NCI-H1436 treated with DMSO at 0.1 percent for 48 hours (cell line): Measurements from ENCODE around the gene MAN2C1.
"Not testable (repeated sequence)": the region's sequence is repeated elsewhere in the genome, so short reads cannot be mapped to it uniquely, and the experiment has no call there.

Experiments
- DNase-seq: peaks from one replicate; lab custom pipeline; 2025; lab: John Stamatoyannopoulos, UW

Gene MAN2C1

GRCh38 chr15:75342221-75342620 is 26.2 kb downstream of the MAN2C1 start:
- no peak for DNase-seq

GRCh38 chr15:75339531-75340240 is 28.7 kb downstream of the MAN2C1 start:
- no peak for DNase-seq

DNA sequence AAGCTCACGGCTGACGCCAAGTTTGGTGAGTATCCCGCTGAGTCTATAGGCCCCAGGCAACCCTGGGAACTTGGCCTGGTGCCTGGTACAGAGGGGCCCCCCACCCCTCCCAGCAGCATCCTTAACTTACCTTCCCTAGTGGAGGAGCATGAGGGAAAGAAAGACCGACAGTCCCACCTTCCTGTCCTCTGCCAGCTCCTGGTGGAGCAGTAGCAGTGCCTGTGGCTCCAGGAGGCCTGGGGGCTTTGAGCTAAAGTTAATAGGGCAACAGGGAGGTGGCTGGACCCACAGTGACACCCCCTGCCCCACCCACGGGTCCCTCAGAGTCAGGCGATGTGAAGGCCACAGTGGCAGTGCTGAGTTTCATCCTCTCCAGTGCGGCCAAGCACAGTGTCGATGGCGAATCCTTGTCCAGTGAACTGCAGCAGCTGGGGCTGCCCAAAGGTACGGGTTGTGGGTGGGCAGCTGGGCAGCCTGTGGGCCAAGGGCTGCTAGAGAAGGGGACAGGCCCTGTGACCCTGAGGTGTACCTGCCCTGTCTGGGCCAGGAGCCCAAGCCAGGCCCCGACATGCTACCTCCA is 29.7 kb downstream of the MAN2C1 start:
- no peak for DNase-seq

DNA sequence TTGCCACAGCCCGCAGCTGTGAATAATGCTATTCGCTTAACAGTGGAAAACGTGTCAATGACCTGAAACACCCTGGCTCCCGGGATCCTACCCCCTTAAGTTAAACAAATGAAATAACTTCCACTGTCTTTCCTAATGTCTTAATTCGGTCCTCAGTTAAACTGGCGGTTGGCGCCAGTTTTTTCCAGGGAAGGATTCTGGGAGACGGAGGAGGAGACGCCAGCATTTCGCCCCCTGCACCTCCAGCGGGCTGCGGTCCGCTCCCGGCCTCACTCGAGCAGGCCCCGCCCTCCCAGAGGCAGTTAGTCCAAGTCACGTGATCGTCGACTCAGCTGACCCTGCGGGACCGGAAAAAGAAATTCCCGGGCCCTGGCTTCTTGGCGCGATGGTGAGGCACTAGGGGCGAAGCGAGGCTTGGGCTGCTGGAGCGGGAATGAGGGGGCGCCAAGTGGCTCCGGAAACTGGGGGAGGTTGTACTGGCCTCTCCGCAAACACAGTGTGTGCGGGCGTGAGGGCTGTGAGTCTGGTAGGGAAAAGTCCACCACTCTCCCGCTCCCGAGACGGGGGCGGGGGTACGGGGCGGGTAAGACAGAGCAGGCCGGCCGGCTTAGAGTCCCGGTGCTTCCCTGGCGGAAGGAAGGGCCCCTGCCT is 32.6 kb downstream of the MAN2C1 start, which contains the start of gene COMMD4:
COMMD4 (plus strand) TSS at position 359 of the 651 bp plus-strand sequence; CDS start at position 386, 27 bp downstream.
- no peak for DNase-seq

- DNase-seq: no peak
These were observed 33.1 kb downstream of the MAN2C1 start for GRCh38 chr15:75335313-75335704.

- not testable (repeated sequence) for DNase-seq
These were observed 34.6 kb downstream of the MAN2C1 start for GRCh38 chr15:75333654-75334419.

DNA sequence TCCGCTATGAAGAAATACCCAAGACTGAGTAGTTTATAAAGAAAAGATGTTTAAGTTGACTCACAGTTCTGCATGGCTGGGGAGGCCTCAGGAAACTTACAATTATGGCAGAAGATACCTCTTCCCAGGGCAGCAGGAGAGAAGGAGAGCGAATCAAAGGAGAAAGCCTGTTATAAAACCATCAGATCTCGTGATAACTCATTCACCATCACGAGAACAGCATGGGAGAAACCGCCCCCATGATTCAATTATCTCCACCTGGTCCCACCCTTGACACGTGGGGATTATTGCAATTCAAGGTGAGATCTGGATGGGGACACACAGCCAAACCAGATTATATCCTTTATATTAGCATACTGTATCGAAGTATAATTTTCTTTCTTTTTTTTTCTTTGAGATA is 36.3 kb downstream of the MAN2C1 start:
- DNase-seq: not testable (repeated sequence)

GRCh38 chr15:75329571-75329970 is 38.8 kb downstream of the MAN2C1 start:
- no peak for DNase-seq

GRCh38 chr15:75328493-75329314 is 39.7 kb downstream of the MAN2C1 start:
- DNase-seq: no peak

GRCh38 chr15:75327491-75327890 is 40.9 kb downstream of the MAN2C1 start:
- DNase-seq: no peak

- DNase-seq: no peak
These were observed 41.4 kb downstream of the MAN2C1 start for GRCh38 chr15:75327005-75327404.

- DNase-seq: no peak
These were observed 42.5 kb downstream of the MAN2C1 start for GRCh38 chr15:75325922-75326321.

DNA sequence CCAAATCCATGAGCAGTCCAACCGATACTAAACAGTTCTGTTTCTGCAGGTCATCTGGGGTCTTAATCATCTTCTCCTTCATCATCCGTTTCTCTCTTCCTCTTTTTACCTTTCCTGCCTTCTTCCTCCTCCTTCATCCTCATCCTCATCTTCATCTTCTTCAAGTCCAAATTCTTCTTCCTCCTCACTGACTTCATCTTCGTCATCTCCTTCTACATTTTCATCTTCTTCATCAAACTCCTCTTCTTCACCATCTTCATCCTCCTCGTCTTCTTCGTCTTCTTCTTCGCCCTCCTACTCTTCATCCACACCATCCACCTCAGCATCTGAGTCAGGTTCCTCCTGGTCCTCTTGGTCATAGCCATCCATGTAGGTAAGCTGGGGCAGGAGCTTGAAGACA is 46.7 kb downstream of the MAN2C1 start:
- no peak for DNase-seq

DNA sequence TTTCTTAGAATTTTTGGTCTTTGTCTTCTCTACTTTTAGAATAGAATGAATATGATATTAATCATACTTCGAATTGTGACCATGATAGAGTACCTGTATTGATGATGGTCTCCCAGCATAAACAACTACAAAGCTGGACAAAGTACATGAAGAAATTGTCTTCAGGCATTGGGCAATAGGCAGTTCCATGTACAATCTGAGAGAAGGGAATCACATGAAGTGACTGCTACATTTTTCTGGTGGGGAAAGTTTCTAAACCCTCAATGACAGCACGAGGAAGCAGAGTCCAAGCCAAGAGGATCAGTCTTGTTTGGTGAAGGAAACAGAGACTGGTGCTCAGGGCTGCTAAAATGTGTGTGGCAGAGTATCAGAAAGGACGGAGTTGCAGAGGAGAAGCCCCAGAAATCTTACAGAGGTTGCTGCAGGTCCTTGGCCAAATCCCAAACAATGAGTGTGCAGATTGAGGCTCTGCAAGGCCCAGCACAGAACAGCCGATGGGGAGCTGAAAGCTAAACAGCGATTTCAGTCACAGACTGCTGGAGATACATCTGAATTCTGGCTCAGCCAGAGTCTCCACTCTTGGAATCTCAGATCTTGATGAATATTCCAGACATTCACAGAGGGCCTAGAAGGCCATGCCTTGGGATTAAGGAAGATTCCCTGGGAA is 49.0 kb downstream of the MAN2C1 start:
- DNase-seq: not testable (repeated sequence)

- no peak for DNase-seq
These were observed 53.7 kb downstream of the MAN2C1 start for GRCh38 chr15:75314552-75315290.

DNA sequence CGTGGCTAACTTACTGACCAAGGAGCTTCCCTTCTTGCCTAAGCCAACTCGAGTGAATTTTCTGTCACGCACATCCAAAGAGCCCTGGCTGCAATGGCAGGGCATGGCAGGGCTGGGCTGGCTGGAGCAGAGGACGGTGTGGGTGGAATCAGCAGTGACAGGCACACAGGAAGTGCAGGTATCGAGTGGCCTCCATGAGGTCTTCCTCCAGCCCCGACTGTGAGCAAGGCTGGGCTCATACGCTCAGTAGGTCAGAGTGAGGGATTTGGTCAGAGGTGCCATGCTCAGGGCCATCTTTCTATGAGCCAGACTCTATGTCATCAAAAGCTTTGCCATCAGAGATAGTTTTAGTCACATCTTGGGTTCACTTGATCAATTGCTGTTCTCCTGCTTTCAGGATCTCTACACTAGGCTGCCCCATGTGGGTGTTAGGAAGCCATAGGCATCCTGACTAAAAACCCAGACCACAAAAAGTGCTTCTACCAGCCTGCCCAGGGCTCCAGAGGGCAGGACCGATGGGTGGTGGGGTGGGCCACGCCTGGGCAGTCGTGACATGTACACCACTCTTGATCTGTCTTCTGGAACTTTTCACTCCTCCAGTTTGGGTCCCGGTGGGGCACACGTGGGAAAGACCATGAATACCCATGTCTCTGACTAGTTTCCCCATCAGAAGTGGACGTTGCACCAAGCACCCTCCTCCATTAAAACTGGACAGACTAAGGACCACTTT is 55.1 kb downstream of the MAN2C1 start:
- no peak for DNase-seq

- not testable (repeated sequence) for DNase-seq
These were observed 55.9 kb downstream of the MAN2C1 start for GRCh38 chr15:75312548-75312947.

DNA sequence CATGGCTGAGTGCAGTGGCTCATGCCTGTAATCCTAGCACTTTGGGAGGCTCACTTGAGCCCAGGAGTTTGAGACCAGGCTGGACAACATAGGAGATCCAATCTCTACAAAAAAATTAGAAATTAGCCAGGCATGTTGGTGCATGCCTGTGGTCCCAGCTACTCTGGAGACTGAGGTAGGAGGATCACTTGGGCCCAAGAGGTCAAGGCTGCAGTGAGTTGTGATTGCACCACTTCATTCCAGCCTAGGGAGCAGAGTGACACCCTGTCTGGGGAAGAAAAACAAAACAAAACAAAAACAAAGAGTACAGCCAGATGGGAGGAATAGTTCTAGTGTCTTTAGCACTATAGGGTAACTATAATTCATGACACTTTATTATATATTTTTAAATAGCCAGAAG is 58.7 kb downstream of the MAN2C1 start:
- DNase-seq: no peak

DNA sequence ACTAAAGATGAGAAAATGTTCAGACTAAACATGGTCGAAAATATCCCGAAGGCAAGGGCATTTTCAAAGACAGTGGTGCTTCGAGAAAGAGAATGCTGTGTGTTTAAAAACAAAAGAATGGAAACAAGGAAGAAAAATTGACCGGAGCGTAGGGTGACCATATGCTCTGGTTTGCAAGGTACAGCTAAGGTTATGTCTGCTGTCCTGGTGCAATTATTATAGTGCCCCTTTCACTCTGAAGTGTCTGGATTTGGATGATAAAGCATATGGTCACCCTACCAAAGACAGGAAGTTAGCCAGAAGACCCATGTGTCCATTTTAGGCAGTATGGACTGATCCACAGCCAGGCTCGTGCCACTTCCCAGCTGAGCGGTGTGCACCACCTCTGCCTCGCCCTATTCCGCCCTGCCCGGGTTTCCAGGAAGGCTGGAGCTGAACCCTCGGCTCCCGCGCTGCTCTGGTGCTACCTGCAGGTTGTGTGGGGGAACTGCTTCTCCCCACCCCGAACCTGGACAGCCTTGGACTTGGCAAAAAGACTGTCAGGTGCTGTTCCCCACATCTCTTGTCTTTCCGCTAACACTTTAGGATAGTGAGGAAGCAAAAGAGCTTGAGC is 60.5 kb downstream of the MAN2C1 start:
- no peak for DNase-seq
